Fibroblast of mammary gland (primary cell): ENCODE data around the gene FARS2.
A peak's percentile ranks its signal among the peaks of the same experiment; 100 is the strongest.

Experiments
- DNase-seq: peaks from one replicate; pipeline ENCODE4 v3.0.0-alpha.2; 2010; ENCODE audit warnings: low read depth
- H3K4me3 ChIP-seq: 2 replicates; pipeline ENCODE4 v1.5.1; 2011; ENCODE audit warnings: low read depth, mild to moderate bottlenecking, low read length, moderate library complexity; ENCODE audit not compliant: control insufficient read depth
- CTCF ChIP-seq: conservative IDR thresholded peaks from 2 replicates; pipeline ENCODE4 v1.5.1; 2011; ENCODE audit warnings: low read depth, low read length, inconsistent platforms; ENCODE audit not compliant: control insufficient read depth, insufficient read depth

Gene FARS2

GRCh38 chr6:5630636-5631035 lies 369.3 kb downstream of the FARS2 start:
- TF ChIP-seq CTCF, result no peak
- no peak for DNase-seq
- no peak overlapping the region for H3K4me3 ChIP-seq

GRCh38 chr6:5632348-5632935 lies 371.1 kb downstream of the FARS2 start:
- no peak for TF ChIP-seq CTCF
- no peak overlapping the region for H3K4me3 ChIP-seq
- peak; percentile 33 for DNase-seq

- no peak for DNase-seq
- no peak overlapping the region for H3K4me3 ChIP-seq
- TF ChIP-seq CTCF, result no peak
These were observed 373.2 kb downstream of the FARS2 start for GRCh38 chr6:5634525-5634924.

GRCh38 chr6:5636210-5637030 lies 375.1 kb downstream of the FARS2 start:
- DNase-seq, result no peak
- no peak for TF ChIP-seq CTCF
- H3K4me3 ChIP-seq, result no peak overlapping the region

DNA sequence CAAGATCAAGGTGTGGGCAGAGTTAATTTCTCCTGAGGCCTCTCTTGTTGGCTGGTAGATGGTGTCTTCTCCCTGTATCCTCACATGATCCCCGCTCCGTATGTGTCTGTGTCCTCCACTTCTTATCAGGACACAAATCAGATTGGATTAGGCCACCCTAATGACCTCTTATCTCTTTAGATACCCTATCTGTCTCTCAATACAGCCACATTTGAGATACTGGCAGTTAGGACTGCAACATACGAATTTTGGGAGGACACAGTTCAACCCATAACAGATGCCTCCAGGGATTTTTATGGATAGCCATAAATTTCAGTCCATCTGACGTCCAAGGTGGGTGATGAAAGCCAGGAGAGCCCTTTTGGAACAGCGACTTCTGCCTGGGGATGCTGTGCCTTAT lies 376.4 kb downstream of the FARS2 start:
- H3K4me3 ChIP-seq, result no peak overlapping the region
- TF ChIP-seq CTCF, result no peak
- no peak for DNase-seq

DNA sequence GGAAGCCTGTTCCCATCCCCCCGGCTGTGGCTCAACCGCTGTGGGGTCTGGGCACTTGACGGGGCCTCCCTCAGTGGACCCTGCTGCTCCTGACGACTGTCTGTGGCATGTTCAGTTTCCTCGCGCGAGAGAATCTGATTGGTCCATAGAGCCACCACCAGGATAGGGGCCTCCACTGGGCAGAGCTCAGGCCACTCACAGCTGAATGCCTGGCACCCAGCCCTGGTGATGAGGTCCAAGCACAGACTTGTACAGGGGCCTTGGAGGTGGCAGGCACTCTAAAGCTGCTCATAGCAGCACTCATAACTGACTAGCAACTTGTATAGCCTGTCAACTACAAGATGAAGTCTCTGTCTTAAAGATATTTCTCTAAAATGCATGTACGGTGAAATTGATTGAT lies 377.4 kb downstream of the FARS2 start:
- DNase-seq, result no peak
- no peak overlapping the region for H3K4me3 ChIP-seq
- no peak for TF ChIP-seq CTCF
